Gastrocnemius medialis (tissue), 4 donors: Measurements from ENCODE around the gene LARP4B.

Experiments used
- CTCF ChIP-seq, 5 experiments: fragments of 450-650 bp in 3 of 5; fragments of 200-600 bp in 2 of 5; sonication (generic) in 2 of 5; IDR thresholded peaks in 4 of 5; conservative IDR thresholded peaks in 1 of 5; 1 replicate in 4 of 5; 2 replicates in 1 of 5; pipeline ENCODE4 v1.5.1; 2016 to 2019; ENCODE audit warnings: antibody characterized with exemption in 5 of 5, mild to moderate bottlenecking in 3 of 5, moderate library complexity in 3 of 5
- POLR2A ChIP-seq, 2 donors: fragments of 450-650 bp; IDR thresholded peaks; one replicate each; pipeline ENCODE4 v1.6.1; 2017; ENCODE audit warnings: antibody characterized with exemption in 2 of 2, mild to moderate bottlenecking in 2 of 2, moderate library complexity in 2 of 2

- TF ChIP-seq CTCF (IDR thresholded peaks at IDR 0.05 in 4 of 5, conservative IDR thresholded peaks at IDR 0.05 in 1 of 5) (peak; percentile 21 to 78 (median 69)), POLR2A (IDR thresholded peaks at IDR 0.05) (no peak)
Observed at GRCh38 chr10:788796-789748, 142.4 kb downstream of the LARP4B start.
